Measurements from ENCODE around the gene SNAP25. TPM values are rescaled to one million over a fixed set of nuclear protein-coding genes. Genes with fewer than 3 reads are reported as not detected.

Gene SNAP25
- total and polyA plus RNA-seq, 10 of the 15 experiments (the other 5 are each of a cell fraction or from before 2014, with no cell fraction given) = not detected

- TF ChIP-seq MLLT1 (IDR thresholded peaks at IDR 0.05) (no peak), LARP7 (IDR thresholded peaks at IDR 0.05) (no peak)
Observed at GRCh38 chr20:10216146-10216791, 2.4 kb upstream of the SNAP25 start (continued).

GRCh38 chr20:10217721-10218410 is 764 bp upstream of the SNAP25 start:
- H2AFZ ChIP-seq (ENCODE audit: control insufficient read depth, low read depth, low read length) = no peak overlapping the region
- no peak overlapping the region for H3K27ac ChIP-seq (ENCODE audit: control insufficient read depth, insufficient read depth)
- H3K4me2 ChIP-seq (ENCODE audit: control insufficient read depth, insufficient read depth) = no peak overlapping the region
- H3K36me3 ChIP-seq (ENCODE audit: control insufficient read depth in 2 of 2, insufficient read depth in 2 of 2, low read length in 1 of 2) = no peaks in the 10 kb centered on the region
- WGBS (ENCODE audit: insufficient coverage, insufficient replicate concordance, low lambda C conversion rate, missing lambda C conversion rate) = 16% methylated on average over 37 of the region's 40 CpGs
- no TSS peak for BruUV-seq (replicated peaks)
- ChIA-PET POLR2A (no interaction called here), CTCF (no interaction called here), RAD21 (ENCODE audit: unreplicated experiment) (no interaction called here), SMC1A (ENCODE audit: uncharacterized antibody, unreplicated experiment) (no interaction called here)
- in situ Hi-C loops (cut with MboI) (no loop called here), intact Hi-C loops (cut with micrococcal nuclease; ENCODE audit: unreplicated experiment) (no loop called here)
- no peaks in the 10 kb centered on the region for H3K4me1 ChIP-seq (ENCODE audit: control insufficient read depth, insufficient read depth, low read length)
- H4K20me1 ChIP-seq (ENCODE audit: control insufficient read depth, insufficient read depth) = no peaks in the 10 kb centered on the region
- DNase-seq (ENCODE audit: low read depth, low spot score) = no peak
- H3K9ac ChIP-seq (ENCODE audit: control insufficient read depth, insufficient read depth, low read length) = no peak overlapping the region
- FAIRE-seq = no peak
- no peaks in the 10 kb centered on the region; the same call in 2 of the 3 replicates for H3K9me3 ChIP-seq (replicated peaks; ENCODE audit: control insufficient read depth, insufficient read depth, low read length)
- H3K4me3 ChIP-seq = no peak overlapping the region
- no peak for ATAC-seq
- H3K27me3 ChIP-seq (replicated peaks in 1 of 2; ENCODE audit: control insufficient read depth in 2 of 2, insufficient read depth in 2 of 2, low read length in 1 of 2) = no peaks in the 10 kb centered on the region; a peak in 1 of 4 replicates
- H3K79me2 ChIP-seq (ENCODE audit: control insufficient read depth, insufficient read depth, low read length) = no peaks in the 10 kb centered on the region
- TF ChIP-seq GATAD2B (conservative IDR thresholded peaks at IDR 0.05; ENCODE audit: low read depth) = no peak
- TF ChIP-seq BCL11A (IDR thresholded peaks at IDR 0.05; ENCODE audit: low read depth, low read length) = no peak
- TF ChIP-seq POLR2AphosphoS5 (IDR thresholded peaks at IDR 0.05; ENCODE audit: low read length) = no peak
- TF ChIP-seq E2F8 (IDR thresholded peaks at IDR 0.05; ENCODE audit: low read depth, partially characterized antibody) = no peak
- no peak for TF ChIP-seq MEF2B (IDR thresholded peaks at IDR 0.05; ENCODE audit: partially characterized antibody, poor library complexity, severe bottlenecking)
- TF ChIP-seq SRF (IDR thresholded peaks at IDR 0.05; ENCODE audit: low read depth in 2 of 2, low read length in 2 of 2) = peak in 1 of 2 experiments; percentile 66; a peak in 1 of 4 replicates
- TF ChIP-seq BRCA1 (IDR thresholded peaks at IDR 0.05; ENCODE audit: low read depth, low read length) = no peak
- TF ChIP-seq NFIC (IDR thresholded peaks at IDR 0.05; ENCODE audit: low read depth, low read length) = no peak
- TF ChIP-seq CHD2 (IDR thresholded peaks at IDR 0.05; ENCODE audit: borderline replicate concordance, low read depth, low read length) = no peak
- TF ChIP-seq KDM1A (IDR thresholded peaks at IDR 0.05; ENCODE audit: borderline replicate concordance) = no peak
- TF ChIP-seq CREB1 (IDR thresholded peaks at IDR 0.05; ENCODE audit: low read depth) = 0 out of 2 replicates have a peak, but pooled peaks have one; percentile 12
